CD14-positive monocyte (primary cell): ENCODE measurements around the gene CCDC87. TPM values are rescaled to one million over a fixed set of nuclear protein-coding genes. Genes with fewer than 3 reads are reported as not detected.

Source experiments
- DNase-seq, 3 donors: peaks; one replicate each; pipeline ENCODE4 v3.0.0-alpha.2; 2011 to 2022
- H2AFZ ChIP-seq: 2 replicates; pipeline ENCODE4 v1.6.0; 2012; ENCODE audit warnings: mild to moderate bottlenecking, low read depth, low read length, inconsistent platforms; ENCODE audit not compliant: insufficient read depth, poor library complexity, severe bottlenecking
- H3K27ac ChIP-seq, 2 donors: 1 replicate in 1 of 2; 2 replicates in 1 of 2; pipeline ENCODE4 v1.5.1; 2012 to 2013; ENCODE audit warnings: low read length in 2 of 2, control low read depth in 1 of 2, inconsistent platforms in 1 of 2, low read depth in 1 of 2, mild to moderate bottlenecking in 1 of 2
- H3K27me3 ChIP-seq, 2 donors: one replicate each; pipeline versions ENCODE4 v1.6.0 to v1.6.1; 2011 to 2013; ENCODE audit warnings: low read length in 2 of 2; ENCODE audit not compliant: control insufficient read depth in 2 of 2, insufficient read depth in 2 of 2
- H3K36me3 ChIP-seq, 2 donors: replicated peaks in 1 of 2; 1 replicate in 1 of 2; 2 replicates in 1 of 2; pipeline versions ENCODE4 v1.5.1 to v1.6.1; 2012 to 2013; ENCODE audit warnings: low read length in 2 of 2, control low read depth in 1 of 2, inconsistent platforms in 1 of 2, mild to moderate bottlenecking in 1 of 2; ENCODE audit not compliant: insufficient read depth in 2 of 2, control insufficient read depth in 1 of 2
- H3K4me1 ChIP-seq, 2 donors: 1 replicate in 1 of 2; 2 replicates in 1 of 2; pipeline versions ENCODE4 v1.5.1 to v1.6.1; 2012 to 2013; ENCODE audit warnings: low read length in 2 of 2, control low read depth in 1 of 2, inconsistent platforms in 1 of 2, mild to moderate bottlenecking in 1 of 2, moderate library complexity in 1 of 2; ENCODE audit not compliant: insufficient read depth in 2 of 2, control insufficient read depth in 1 of 2
- H3K4me2 ChIP-seq: replicated peaks from 2 replicates; pipeline ENCODE3; 2012; ENCODE audit warnings: low read length, moderate library complexity, mild to moderate bottlenecking; ENCODE audit not compliant: poor library complexity, severe bottlenecking; ENCODE audit errors: extremely low read depth
- H3K4me3 ChIP-seq, 3 experiments: fragments of 200-600 bp in 1 of 3; sonication (generic) in 1 of 3; replicated peaks in 1 of 3; 1 replicate in 2 of 3; 2 replicates in 1 of 3; pipeline ENCODE4 v1.5.1; 2011 to 2013; ENCODE audit warnings: low read length in 3 of 3, mild to moderate bottlenecking in 3 of 3, control low read depth in 2 of 3, low read depth in 2 of 3, inconsistent platforms in 1 of 3, moderate library complexity in 1 of 3
- H3K79me2 ChIP-seq: 2 replicates; pipeline ENCODE4 v1.6.0; 2012; ENCODE audit warnings: mild to moderate bottlenecking, control low read depth, inconsistent platforms, low read length, moderate library complexity; ENCODE audit not compliant: insufficient read depth
- H3K9ac ChIP-seq: 2 replicates; pipeline ENCODE4 v1.6.0; 2017; ENCODE audit warnings: low read length, mild to moderate bottlenecking; ENCODE audit not compliant: insufficient read depth, poor library complexity, severe bottlenecking
- H3K9me3 ChIP-seq, 2 donors: replicated peaks in 1 of 2; 1 replicate in 1 of 2; 2 replicates in 1 of 2; pipeline versions ENCODE4 v1.5.1 to v1.6.1; 2012 to 2013; ENCODE audit warnings: low read length in 2 of 2, control low read depth in 1 of 2; ENCODE audit not compliant: control insufficient read depth in 1 of 2, insufficient read depth in 1 of 2
- H4K20me1 ChIP-seq: 2 replicates; pipeline ENCODE4 v1.6.0; 2012; ENCODE audit warnings: mild to moderate bottlenecking, low read length, control low read depth, moderate library complexity; ENCODE audit not compliant: insufficient read depth
- H3K27ac Mint-ChIP-seq, 7 donors: one replicate each; pipeline ENCODE4 v1.8.0; 2020; ENCODE audit warnings: mild to moderate bottlenecking in 7 of 7, mixed read lengths in 7 of 7, moderate library complexity in 6 of 7, inconsistent platforms in 2 of 7
- H3K27me3 Mint-ChIP-seq, 3 donors: one replicate each; pipeline ENCODE4 v1.8.0; 2021 to 2022; ENCODE audit warnings: low read depth in 3 of 3, mild to moderate bottlenecking in 3 of 3, mixed read lengths in 3 of 3, moderate library complexity in 3 of 3, inconsistent platforms in 1 of 3
- H3K36me3 Mint-ChIP-seq, 2 donors: one replicate each; pipeline ENCODE4 v1.8.0; 2020; ENCODE audit warnings: mixed read lengths in 2 of 2, inconsistent platforms in 1 of 2, mild to moderate bottlenecking in 1 of 2
- H3K4me1 Mint-ChIP-seq: one replicate; pipeline ENCODE4 v1.8.0; 2020; ENCODE audit warnings: mild to moderate bottlenecking, mixed read lengths
- H3K4me3 Mint-ChIP-seq, 2 donors: one replicate each; pipeline ENCODE4 v1.8.0; 2020; ENCODE audit warnings: mild to moderate bottlenecking in 2 of 2, mixed read lengths in 2 of 2, moderate library complexity in 1 of 2
- H3K9me3 Mint-ChIP-seq, 7 donors: one replicate each; pipeline ENCODE4 v1.8.0; 2020 to 2022; ENCODE audit warnings: mixed read lengths in 7 of 7, mild to moderate bottlenecking in 6 of 7, moderate library complexity in 6 of 7, inconsistent platforms in 2 of 7
- CTCF ChIP-seq: fragments of 200-600 bp; IDR thresholded peaks from one replicate; pipeline ENCODE4 v1.8.0; 2022; ENCODE audit warnings: antibody characterized with exemption, mild to moderate bottlenecking
- WGBS: methylation state at CpG from one replicate; pipeline ENCODE4 v1.1.5; 2013; ENCODE audit warnings: missing lambda C conversion rate; ENCODE audit not compliant: insufficient coverage; 5-methylcytosine and 5-hydroxymethylcytosine counted together
- intact Hi-C, 2 donors: fragments of 100-400 bp; cut with micrococcal nuclease; formaldehyde crosslinking; loops; one replicate each; pipeline versions ENCODE4 v1.15.0 to v1.15.1; 2023
- polyA plus RNA-seq, 3 donors: library from polyadenylated mRNA; depleted of rRNA in 1 of 3; unstranded in 2 of 3; stranded (reverse) in 1 of 3; fragments of 300-500 nt in 2 of 3; fragments of >200 nt in 1 of 3; fragmentation: Illumina TruSeq in 2 of 3; gene quantifications; 1 replicate in 2 of 3; 2 replicates in 1 of 3; pipeline ENCODE4 v1.2.3, GENCODE V29; 2012 to 2021

The CCDC87 gene
- polyA plus RNA-seq, 3 donors: not detected

GRCh38 chr11:66612458-66612857 lies 19.6 kb upstream of the CCDC87 start:
- no peak overlapping the region for H3K4me3 ChIP-seq
- H3K27ac ChIP-seq: no peak overlapping the region
- H3K4me3 Mint-ChIP-seq: no peak overlapping the region
- no peaks in the 10 kb centered on the region for H3K27me3 ChIP-seq
- H3K27ac Mint-ChIP-seq: no peak overlapping the region
- H3K79me2 ChIP-seq: peaks cover 23% of the 10 kb centered on the region
- no peak overlapping the region for H3K4me2 ChIP-seq
- peaks cover 19% of the 10 kb centered on the region for H3K4me1 Mint-ChIP-seq
- no peaks in the 10 kb centered on the region for H3K9me3 ChIP-seq
- peaks cover 0 to 3% (median 0%) of the 10 kb centered on the region in 7 donors for H3K9me3 Mint-ChIP-seq
- intact Hi-C loops: no loop called here
- no peak for DNase-seq
- TF ChIP-seq CTCF: no peak
- no peaks in the 10 kb centered on the region for H3K36me3 Mint-ChIP-seq
- peaks cover 0 to 2% (median 2%) of the 10 kb centered on the region in 3 donors for H3K27me3 Mint-ChIP-seq
- no peak overlapping the region for H3K9ac ChIP-seq
- WGBS: no CpG with 5 or more reads among the region's 1 CpG
- H3K4me1 ChIP-seq: peaks cover 13 to 24% of the 10 kb centered on the region in 2 donors
- H4K20me1 ChIP-seq: peaks cover 7% of the 10 kb centered on the region
- H3K36me3 ChIP-seq: no peaks in the 10 kb centered on the region
- H2AFZ ChIP-seq: no peak overlapping the region

DNA sequence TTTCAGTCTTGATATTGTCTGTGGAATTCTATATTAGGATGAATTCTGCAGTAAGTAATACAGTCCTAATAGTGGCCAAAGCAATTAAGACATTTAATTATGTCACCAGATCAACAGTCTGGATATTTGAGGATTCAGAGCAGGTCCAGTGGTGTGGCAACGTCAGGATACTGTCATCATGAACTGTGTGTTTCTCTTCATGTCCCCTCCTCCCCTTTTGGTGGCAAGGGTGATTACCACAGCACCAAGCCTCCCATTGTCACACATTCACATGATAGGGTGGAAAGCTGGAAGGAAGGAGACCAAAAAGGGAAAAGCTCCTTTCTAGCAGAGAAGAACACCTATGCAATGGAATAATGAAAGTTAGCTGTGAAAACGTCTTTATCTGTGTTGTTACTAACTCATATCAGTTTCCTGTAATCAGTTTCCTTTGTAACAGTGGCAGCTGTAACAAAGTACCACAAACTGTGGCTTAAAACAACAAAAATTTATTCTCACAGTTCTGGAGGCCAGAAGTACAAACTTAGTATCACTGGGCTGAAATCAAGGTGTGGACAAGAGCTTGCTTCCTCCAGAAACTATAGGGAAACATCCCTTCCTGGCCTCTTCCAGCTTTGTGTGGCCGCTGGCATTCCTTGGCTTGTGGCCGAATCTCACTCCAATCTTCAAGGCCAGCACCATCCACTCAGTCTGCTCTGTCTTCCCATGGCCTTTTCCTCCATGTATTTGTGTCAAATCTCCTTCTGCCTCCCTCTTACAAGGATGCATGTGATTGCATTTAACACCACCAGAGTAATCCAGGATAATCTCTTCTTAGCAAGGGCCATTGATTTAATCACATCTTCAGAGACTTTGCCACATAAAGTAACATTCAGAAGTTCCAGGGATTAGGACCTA lies 17.1 kb upstream of the CCDC87 start:
- WGBS: 93% methylated on average over 2 of the region's 4 CpGs
- H3K4me1 ChIP-seq: peaks cover 11 to 16% of the 10 kb centered on the region in 2 donors
- no peak overlapping the region for H3K4me3 ChIP-seq
- H3K4me3 Mint-ChIP-seq: no peak overlapping the region
- H3K36me3 Mint-ChIP-seq: peaks cover 15 to 18% of the 10 kb centered on the region in 2 donors
- no peaks in the 10 kb centered on the region for H4K20me1 ChIP-seq
- H3K4me2 ChIP-seq: no peak overlapping the region
- H2AFZ ChIP-seq: no peak overlapping the region
- DNase-seq: no peak
- peaks cover 15% of the 10 kb centered on the region for H3K4me1 Mint-ChIP-seq
- H3K27me3 Mint-ChIP-seq: peaks cover 0 to 2% (median 2%) of the 10 kb centered on the region in 3 donors
- no peak for TF ChIP-seq CTCF
- H3K27me3 ChIP-seq: no peaks in the 10 kb centered on the region
- H3K9me3 Mint-ChIP-seq: no peaks in the 10 kb centered on the region
- peaks cover under 1% of the 10 kb centered on the region for H3K79me2 ChIP-seq
- no peak overlapping the region for H3K9ac ChIP-seq
- H3K27ac ChIP-seq: no peak overlapping the region
- peak overlapping the region in 1 of 7 donors; percentile 60 for H3K27ac Mint-ChIP-seq
- intact Hi-C loops: no loop called here
- H3K9me3 ChIP-seq: no peaks in the 10 kb centered on the region
- H3K36me3 ChIP-seq: peaks cover 9 to 14% of the 10 kb centered on the region in 2 donors
